GM10248 (cell line): ENCODE data around the gene IFNGR1.

Source experiments
- CTCF ChIA-PET: fragments of 300-600 bp; sonication (Branson Sonifier 250); formaldehyde crosslinking; extraction: SDS; loops from one replicate; lab custom pipeline; 2021; ENCODE audit warnings: antibody characterized with exemption; lab: Yijun Ruan, JAX
- POLR2A ChIA-PET: fragments of 350-650 bp; sonication (Branson Sonifier 250); formaldehyde crosslinking; extraction: SDS; loops from one replicate; lab custom pipeline; 2020; ENCODE audit warnings: antibody characterized with exemption; lab: Yijun Ruan, JAX
- DNase-seq: peaks from one replicate; pipeline ENCODE4 v3.0.0; 2012; ENCODE audit errors: extremely low spot score
- TF ChIP-seq, protein P1 (sequence below): IDR thresholded peaks from 2 replicates; pipeline ENCODE4 v1.5.1; 2012; ENCODE audit warnings: mild to moderate bottlenecking, low read depth; ENCODE audit errors: extremely low read depth, missing control alignments, control extremely low read depth

IFNGR1 gene

GRCh38 chr6:137223370-137224131 lies 4.4 kb upstream of the IFNGR1 start:
- TF ChIP-seq, protein P1, sequence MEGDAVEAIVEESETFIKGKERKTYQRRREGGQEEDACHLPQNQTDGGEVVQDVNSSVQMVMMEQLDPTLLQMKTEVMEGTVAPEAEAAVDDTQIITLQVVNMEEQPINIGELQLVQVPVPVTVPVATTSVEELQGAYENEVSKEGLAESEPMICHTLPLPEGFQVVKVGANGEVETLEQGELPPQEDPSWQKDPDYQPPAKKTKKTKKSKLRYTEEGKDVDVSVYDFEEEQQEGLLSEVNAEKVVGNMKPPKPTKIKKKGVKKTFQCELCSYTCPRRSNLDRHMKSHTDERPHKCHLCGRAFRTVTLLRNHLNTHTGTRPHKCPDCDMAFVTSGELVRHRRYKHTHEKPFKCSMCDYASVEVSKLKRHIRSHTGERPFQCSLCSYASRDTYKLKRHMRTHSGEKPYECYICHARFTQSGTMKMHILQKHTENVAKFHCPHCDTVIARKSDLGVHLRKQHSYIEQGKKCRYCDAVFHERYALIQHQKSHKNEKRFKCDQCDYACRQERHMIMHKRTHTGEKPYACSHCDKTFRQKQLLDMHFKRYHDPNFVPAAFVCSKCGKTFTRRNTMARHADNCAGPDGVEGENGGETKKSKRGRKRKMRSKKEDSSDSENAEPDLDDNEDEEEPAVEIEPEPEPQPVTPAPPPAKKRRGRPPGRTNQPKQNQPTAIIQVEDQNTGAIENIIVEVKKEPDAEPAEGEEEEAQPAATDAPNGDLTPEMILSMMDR: no peak
- POLR2A ChIA-PET: interaction anchor here (0.6 kb wide), 1 partner anchor 121 kb away, joined by 3 read pairs; no protein-coding TSS in a partner anchor
- CTCF ChIA-PET: interaction anchor here (0.6 to 2.9 kb wide), 10 partner anchors 9 to 366 kb away, joined by 3 to 19 read pairs (median 6); no protein-coding TSS in a partner anchor
- DNase-seq: no peak

DNA sequence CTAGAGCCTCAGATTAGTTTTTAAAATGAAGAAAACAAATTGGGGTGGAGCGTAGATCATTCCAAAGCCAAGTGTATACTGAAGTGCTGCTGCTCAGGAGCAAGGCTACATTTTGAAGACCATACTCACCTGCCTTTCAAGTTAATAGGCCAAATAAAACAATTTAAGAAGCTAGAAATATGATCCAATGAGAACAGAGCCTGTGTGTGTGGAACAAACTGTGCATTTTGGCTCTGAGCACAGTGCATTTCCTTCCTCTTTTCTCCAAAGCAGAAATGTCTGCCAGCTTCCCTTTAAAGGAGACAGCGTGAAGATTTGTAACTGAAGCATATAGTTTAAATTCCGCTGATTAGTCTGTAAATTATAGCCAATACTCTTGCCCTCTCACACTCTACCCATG lies 3.2 kb upstream of the IFNGR1 start:
- POLR2A ChIA-PET: no interaction called here
- DNase-seq: no peak

DNA sequence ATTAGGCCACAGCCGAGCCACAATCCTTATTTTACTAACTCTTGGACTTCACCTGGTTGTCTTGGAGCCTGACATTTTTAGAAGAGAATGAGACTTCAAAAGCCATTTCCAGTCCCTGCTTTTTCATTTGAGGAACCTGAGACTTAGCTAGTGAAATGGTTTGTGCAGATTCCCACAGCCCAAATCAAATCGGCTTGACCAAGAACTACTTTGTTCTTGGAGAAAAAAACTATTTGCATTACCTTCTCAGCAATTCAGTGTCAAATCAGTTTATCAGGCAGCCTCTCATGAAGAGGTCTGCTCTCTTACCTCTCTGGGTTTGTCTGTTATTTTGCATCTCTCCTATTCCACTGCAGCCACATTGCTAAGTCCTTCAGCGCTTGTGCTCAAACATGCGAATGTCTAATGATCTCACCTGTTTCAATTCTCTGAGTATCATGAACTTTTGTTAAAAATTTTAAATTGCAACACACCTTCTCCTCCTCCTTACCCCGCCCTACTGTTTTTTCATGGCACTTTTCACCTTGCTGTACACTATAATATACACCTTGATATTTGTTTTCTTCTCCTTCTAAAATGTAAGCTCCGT lies 573 bp upstream of the IFNGR1 start:
- ChIA-PET POLR2A (no interaction called here), CTCF (interaction anchor here (1.0 to 1.3 kb wide), 3 partner anchors 53 to 143 kb away, joined by 3 read pairs; no protein-coding TSS in a partner anchor)
- TF ChIP-seq, protein P1: no peak
- DNase-seq: no peak

More for the DNA sequence above, 3.2 kb upstream of the IFNGR1 start:
- CTCF ChIA-PET: interaction anchor here (0.9 to 2.9 kb wide), 7 partner anchors 11 to 145 kb away, joined by 3 to 19 read pairs (median 8); no protein-coding TSS in a partner anchor
- TF ChIP-seq, protein P1: no peak

DNA sequence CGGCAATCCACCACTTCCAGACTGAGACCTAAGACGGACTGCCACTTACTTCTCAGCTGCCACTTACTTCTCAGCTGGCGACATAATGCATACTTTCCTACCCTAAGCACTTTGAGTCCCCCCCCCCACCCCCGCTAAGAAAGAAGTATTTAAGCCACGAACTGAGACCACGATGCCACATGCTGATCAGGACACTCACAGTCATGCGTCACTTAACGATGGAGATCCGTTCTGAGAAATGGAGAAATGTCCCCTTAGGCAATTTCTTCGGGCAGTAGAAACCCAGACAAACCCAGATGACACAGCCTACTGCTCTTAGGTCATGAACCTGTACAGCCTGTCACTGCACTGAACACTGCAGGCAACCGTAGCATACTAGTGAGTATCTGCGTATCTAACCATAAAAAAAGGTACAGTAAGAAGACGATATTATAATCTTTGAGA lies 690 bp downstream of the IFNGR1 start:
- peak; percentile 37 for DNase-seq
- TF ChIP-seq, protein P1: no peak
- ChIA-PET CTCF (interaction anchor here (1.3 to 1.8 kb wide), 5 partner anchors 19 to 142 kb away, joined by 3 to 8 read pairs (median 4); no protein-coding TSS in a partner anchor), POLR2A (interaction anchor here (0.6 to 1.0 kb wide), 2 partner anchors 9 to 11 kb away, joined by 4 to 5 read pairs; no protein-coding TSS in a partner anchor)

GRCh38 chr6:137217801-137218472 lies 1.2 kb downstream of the IFNGR1 start:
- no peak for DNase-seq
- ChIA-PET POLR2A (interaction anchor here (0.6 to 1.0 kb wide), 2 partner anchors 10 to 11 kb away, joined by 4 to 5 read pairs; no protein-coding TSS in a partner anchor), CTCF (interaction anchor here (0.8 to 1.8 kb wide), 9 partner anchors 10 to 141 kb away, joined by 3 to 8 read pairs (median 4); no protein-coding TSS in a partner anchor)

More at GRCh38 chr6:137217801-137218472, 1.2 kb downstream of the IFNGR1 start:
- TF ChIP-seq, protein P1: no peak
